ENCODE measurements around the gene TAF5L.
"Not testable (repeated sequence)": the region's sequence is repeated elsewhere in the genome, so short reads cannot be mapped to it uniquely, and the experiment has no call there.

Gene TAF5L

GRCh38 chr1:229625071-229625914 is 629 bp downstream of the TAF5L start:
- WGBS, 2 experiments = 0 to 1% methylated on average over 82 to 86 of the region's 86 CpGs
- Histone ChIP-seq H3K9me3 (ENCODE audit: control insufficient read depth, low read length) (no peaks in the 10 kb centered on the region), H3K4me3 (ENCODE audit: insufficient read depth, low read depth, low read length) (peak overlapping the region; percentile 98), H3K36me3 (ENCODE audit: control insufficient read depth, insufficient read depth, low read length) (no peaks in the 10 kb centered on the region), H3K27ac (ENCODE audit: insufficient read depth, low read depth, low read length, poor library complexity, severe bottlenecking) (peak overlapping the region; percentile 47), H3K27me3 (ENCODE audit: control insufficient read depth, insufficient read depth, low read length, poor library complexity, severe bottlenecking) (peaks cover 8% of the 10 kb centered on the region), H3K4me1 (ENCODE audit: control insufficient read depth, insufficient read depth, low read length) (peaks cover 9% of the 10 kb centered on the region)

- WGBS, 2 experiments = 52 to 60% methylated on average over 9 of the region's 9 CpGs
- Histone ChIP-seq H3K9me3 (ENCODE audit: control insufficient read depth, low read length) (no peaks in the 10 kb centered on the region), H3K27ac (ENCODE audit: insufficient read depth, low read depth, low read length, poor library complexity, severe bottlenecking) (no peak overlapping the region)
These were observed 1.3 kb downstream of the TAF5L start for GRCh38 chr1:229624521-229625070.

GRCh38 chr1:229623838-229624237 is 2.1 kb downstream of the TAF5L start:
- WGBS, 2 experiments = 74 to 88% methylated on average over 1 of the region's 1 CpG
- peaks cover 9% of the 10 kb centered on the region for H3K4me1 ChIP-seq (ENCODE audit: control insufficient read depth, insufficient read depth, low read length)

More at GRCh38 chr1:229624521-229625070, 1.3 kb downstream of the TAF5L start:
- H3K4me1 ChIP-seq (ENCODE audit: control insufficient read depth, insufficient read depth, low read length) = peaks cover 9% of the 10 kb centered on the region
- H3K4me3 ChIP-seq (ENCODE audit: insufficient read depth, low read depth, low read length) = peak overlapping the region; percentile 98
- H3K27me3 ChIP-seq (ENCODE audit: control insufficient read depth, insufficient read depth, low read length, poor library complexity, severe bottlenecking) = peaks cover 8% of the 10 kb centered on the region
- H3K36me3 ChIP-seq (ENCODE audit: control insufficient read depth, insufficient read depth, low read length) = no peaks in the 10 kb centered on the region

GRCh38 chr1:229623225-229623624 is 2.7 kb downstream of the TAF5L start:
- 92 to 96% methylated on average over 4 to 5 of the region's 5 CpGs for WGBS, 2 experiments
- Histone ChIP-seq H3K36me3 (ENCODE audit: control insufficient read depth, insufficient read depth, low read length) (no peaks in the 10 kb centered on the region), H3K4me1 (ENCODE audit: control insufficient read depth, insufficient read depth, low read length) (peaks cover 9% of the 10 kb centered on the region), H3K27ac (ENCODE audit: insufficient read depth, low read depth, low read length, poor library complexity, severe bottlenecking) (no peak overlapping the region), H3K27me3 (ENCODE audit: control insufficient read depth, insufficient read depth, low read length, poor library complexity, severe bottlenecking) (peaks cover 8% of the 10 kb centered on the region), H3K9me3 (ENCODE audit: control insufficient read depth, low read length) (no peaks in the 10 kb centered on the region), H3K4me3 (ENCODE audit: insufficient read depth, low read depth, low read length) (no peak overlapping the region)

More at GRCh38 chr1:229623838-229624237, 2.1 kb downstream of the TAF5L start:
- Histone ChIP-seq H3K27ac (ENCODE audit: insufficient read depth, low read depth, low read length, poor library complexity, severe bottlenecking) (no peak overlapping the region), H3K9me3 (ENCODE audit: control insufficient read depth, low read length) (no peaks in the 10 kb centered on the region), H3K27me3 (ENCODE audit: control insufficient read depth, insufficient read depth, low read length, poor library complexity, severe bottlenecking) (peaks cover 8% of the 10 kb centered on the region), H3K4me3 (ENCODE audit: insufficient read depth, low read depth, low read length) (no peak overlapping the region), H3K36me3 (ENCODE audit: control insufficient read depth, insufficient read depth, low read length) (no peaks in the 10 kb centered on the region)

GRCh38 chr1:229622641-229623120 is 3.2 kb downstream of the TAF5L start:
- H3K4me3 ChIP-seq (ENCODE audit: insufficient read depth, low read depth, low read length); H3K36me3 ChIP-seq (ENCODE audit: control insufficient read depth, insufficient read depth, low read length); H3K9me3 ChIP-seq (ENCODE audit: control insufficient read depth, low read length); H3K4me1 ChIP-seq (ENCODE audit: control insufficient read depth, insufficient read depth, low read length); H3K27me3 ChIP-seq (ENCODE audit: control insufficient read depth, insufficient read depth, low read length, poor library complexity, severe bottlenecking); H3K27ac ChIP-seq (ENCODE audit: insufficient read depth, low read depth, low read length, poor library complexity, severe bottlenecking): not testable (repeated sequence)
- 90 to 95% methylated on average over 10 of the region's 10 CpGs for WGBS, 2 experiments

- Histone ChIP-seq H3K27me3 (ENCODE audit: control insufficient read depth, insufficient read depth, low read length, poor library complexity, severe bottlenecking) (peaks cover 8% of the 10 kb centered on the region), H3K9me3 (ENCODE audit: control insufficient read depth, low read length) (no peaks in the 10 kb centered on the region), H3K27ac (ENCODE audit: insufficient read depth, low read depth, low read length, poor library complexity, severe bottlenecking) (no peak overlapping the region), H3K4me1 (ENCODE audit: control insufficient read depth, insufficient read depth, low read length) (no peaks in the 10 kb centered on the region), H3K4me3 (ENCODE audit: insufficient read depth, low read depth, low read length) (no peak overlapping the region), H3K36me3 (ENCODE audit: control insufficient read depth, insufficient read depth, low read length) (no peaks in the 10 kb centered on the region)
- 87 to 95% methylated on average over 2 of the region's 2 CpGs for WGBS, 2 experiments
These were observed 4.3 kb downstream of the TAF5L start for GRCh38 chr1:229621663-229622062.

- Histone ChIP-seq H3K4me1 (ENCODE audit: control insufficient read depth, insufficient read depth, low read length) (no peaks in the 10 kb centered on the region), H3K9me3 (ENCODE audit: control insufficient read depth, low read length) (no peaks in the 10 kb centered on the region)
- WGBS, 2 experiments = 95 to 97% methylated on average over 3 of the region's 3 CpGs
These were observed 5.0 kb downstream of the TAF5L start for GRCh38 chr1:229620876-229621275.

GRCh38 chr1:229619614-229620013 is 6.3 kb downstream of the TAF5L start:
- Histone ChIP-seq H3K27me3 (ENCODE audit: control insufficient read depth, insufficient read depth, low read length, poor library complexity, severe bottlenecking) (peaks cover 4% of the 10 kb centered on the region), H3K27ac (ENCODE audit: insufficient read depth, low read depth, low read length, poor library complexity, severe bottlenecking) (no peak overlapping the region), H3K9me3 (ENCODE audit: control insufficient read depth, low read length) (no peaks in the 10 kb centered on the region), H3K36me3 (ENCODE audit: control insufficient read depth, insufficient read depth, low read length) (no peaks in the 10 kb centered on the region), H3K4me1 (ENCODE audit: control insufficient read depth, insufficient read depth, low read length) (no peaks in the 10 kb centered on the region), H3K4me3 (ENCODE audit: insufficient read depth, low read depth, low read length) (no peak overlapping the region)
- WGBS, 2 experiments = 80 to 84% methylated on average over 5 of the region's 5 CpGs

More at GRCh38 chr1:229620876-229621275, 5.0 kb downstream of the TAF5L start:
- H3K36me3 ChIP-seq (ENCODE audit: control insufficient read depth, insufficient read depth, low read length) = no peaks in the 10 kb centered on the region
- peaks cover 8% of the 10 kb centered on the region for H3K27me3 ChIP-seq (ENCODE audit: control insufficient read depth, insufficient read depth, low read length, poor library complexity, severe bottlenecking)
- H3K4me3 ChIP-seq (ENCODE audit: insufficient read depth, low read depth, low read length) = no peak overlapping the region
- no peak overlapping the region for H3K27ac ChIP-seq (ENCODE audit: insufficient read depth, low read depth, low read length, poor library complexity, severe bottlenecking)

- Histone ChIP-seq H3K36me3 (ENCODE audit: control insufficient read depth, insufficient read depth, low read length) (no peaks in the 10 kb centered on the region), H3K4me1 (ENCODE audit: control insufficient read depth, insufficient read depth, low read length) (no peaks in the 10 kb centered on the region), H3K27ac (ENCODE audit: insufficient read depth, low read depth, low read length, poor library complexity, severe bottlenecking) (no peak overlapping the region), H3K4me3 (ENCODE audit: insufficient read depth, low read depth, low read length) (no peak overlapping the region), H3K9me3 (ENCODE audit: control insufficient read depth, low read length) (no peaks in the 10 kb centered on the region), H3K27me3 (ENCODE audit: control insufficient read depth, insufficient read depth, low read length, poor library complexity, severe bottlenecking) (no peaks in the 10 kb centered on the region)
These were observed 6.9 kb downstream of the TAF5L start for GRCh38 chr1:229619002-229619401.

- no peak overlapping the region for H3K27ac ChIP-seq (ENCODE audit: insufficient read depth, low read depth, low read length, poor library complexity, severe bottlenecking)
- no peaks in the 10 kb centered on the region for H3K4me1 ChIP-seq (ENCODE audit: control insufficient read depth, insufficient read depth, low read length)
- H3K27me3 ChIP-seq (ENCODE audit: control insufficient read depth, insufficient read depth, low read length, poor library complexity, severe bottlenecking) = no peaks in the 10 kb centered on the region
- no peaks in the 10 kb centered on the region for H3K9me3 ChIP-seq (ENCODE audit: control insufficient read depth, low read length)
- H3K36me3 ChIP-seq (ENCODE audit: control insufficient read depth, insufficient read depth, low read length) = no peaks in the 10 kb centered on the region
- no peak overlapping the region for H3K4me3 ChIP-seq (ENCODE audit: insufficient read depth, low read depth, low read length)
- 90 to 92% methylated on average over 9 to 11 of the region's 11 CpGs for WGBS, 2 experiments
These were observed 8.4 kb downstream of the TAF5L start for GRCh38 chr1:229617351-229618100.

All from ectodermal cell (in vitro differentiated cells).